ENCODE results near the gene TMEM205.
"Not testable (repeated sequence)": the region's sequence is repeated elsewhere in the genome, so short reads cannot be mapped to it uniquely, and the experiment has no call there.

The TMEM205 gene

DNA sequence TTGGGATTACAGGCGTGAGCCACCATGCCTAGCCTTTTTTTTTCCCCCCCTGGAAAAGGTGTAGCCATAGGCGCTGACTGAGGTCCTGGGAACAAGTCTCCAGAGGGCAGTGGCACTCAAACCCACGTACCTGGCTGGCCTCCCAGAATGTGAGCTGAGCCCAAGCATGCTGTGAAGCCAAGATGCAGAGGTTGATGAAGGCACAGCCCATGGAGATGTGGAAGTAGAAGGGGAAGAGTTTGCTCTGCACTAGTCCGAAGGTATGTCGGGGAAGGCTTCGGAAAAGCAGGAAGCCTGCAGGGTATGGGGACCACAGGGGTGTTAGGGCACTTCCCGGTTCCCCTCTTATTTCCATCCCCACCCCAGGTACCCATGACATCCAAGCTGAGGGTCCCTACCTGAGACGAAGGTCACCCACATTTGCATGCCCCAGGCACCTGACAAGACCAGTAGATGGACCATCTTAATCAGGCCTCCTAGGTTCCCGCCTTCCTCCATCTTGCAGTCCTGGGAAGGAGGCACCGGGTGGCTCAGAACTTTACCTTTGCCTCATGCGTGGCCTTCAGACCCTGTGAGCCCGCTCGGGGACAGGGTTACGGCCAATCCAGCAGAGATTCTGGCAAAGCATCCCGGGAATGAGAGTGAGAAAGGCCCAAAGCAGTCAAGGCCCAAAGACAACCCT lies 805 bp downstream of the TMEM205 start:
- no peak overlapping the region for H3K27ac ChIP-seq (ENCODE audit: low read depth, low read length)
- no peak for TF ChIP-seq EZH2phosphoT487 (conservative IDR thresholded peaks at IDR 0.05; ENCODE audit: low read length)
- no peak overlapping the region for H2AFZ ChIP-seq (ENCODE audit: low read depth, low read length, severe bottlenecking)

DNA sequence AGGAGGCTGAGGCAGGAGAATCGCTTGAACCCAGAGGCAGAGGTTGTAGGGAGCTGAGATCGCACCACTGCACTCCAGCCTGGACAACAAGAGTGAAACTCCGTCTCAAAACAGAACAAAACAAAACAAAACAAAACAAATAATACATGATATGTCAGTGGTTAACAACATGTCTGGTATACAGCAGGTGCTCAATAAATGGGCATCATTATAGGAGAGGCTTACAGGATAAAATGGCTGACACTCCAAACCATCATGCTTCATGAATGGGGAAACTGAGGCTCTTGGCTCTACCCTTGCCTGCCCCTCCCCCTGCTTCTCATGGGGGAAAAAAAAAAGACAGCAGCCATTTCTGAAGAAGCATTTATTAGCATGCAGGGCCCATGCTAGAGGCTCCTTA lies 3.6 kb downstream of the TMEM205 start:
- Histone ChIP-seq H3K9ac (ENCODE audit: low read length) (no peak overlapping the region), H3K79me2 (ENCODE audit: insufficient read depth, low read length) (no peaks in the 10 kb centered on the region), H2AFZ (ENCODE audit: low read depth, low read length, severe bottlenecking) (no peak overlapping the region), H4K20me1 (ENCODE audit: low read depth, low read length) (no peaks in the 10 kb centered on the region), H3F3A (ENCODE audit: insufficient read depth) (peaks cover 5% of the 10 kb centered on the region; the same call in 1 of the 2 replicates), H3K9me2 (replicated peaks; ENCODE audit: insufficient read depth, low read length) (no peaks in the 10 kb centered on the region), H3K4me2 (ENCODE audit: low read depth, low read length, poor library complexity, severe bottlenecking) (no peak overlapping the region), H3K27ac (ENCODE audit: low read depth, low read length) (no peak overlapping the region), H3K9me3 (ENCODE audit: insufficient read depth, low read length) (no peaks in the 10 kb centered on the region), H3K36me3 (ENCODE audit: low read length) (no peaks in the 10 kb centered on the region), H3K4me3 (ENCODE audit: insufficient read depth, low read length, poor library complexity, severe bottlenecking) (no peak overlapping the region), H3K27me3 (ENCODE audit: low read length) (no peaks in the 10 kb centered on the region)
- TF ChIP-seq EZH2phosphoT487 (conservative IDR thresholded peaks at IDR 0.05; ENCODE audit: low read length), result no peak
- TF ChIP-seq, protein P1, sequence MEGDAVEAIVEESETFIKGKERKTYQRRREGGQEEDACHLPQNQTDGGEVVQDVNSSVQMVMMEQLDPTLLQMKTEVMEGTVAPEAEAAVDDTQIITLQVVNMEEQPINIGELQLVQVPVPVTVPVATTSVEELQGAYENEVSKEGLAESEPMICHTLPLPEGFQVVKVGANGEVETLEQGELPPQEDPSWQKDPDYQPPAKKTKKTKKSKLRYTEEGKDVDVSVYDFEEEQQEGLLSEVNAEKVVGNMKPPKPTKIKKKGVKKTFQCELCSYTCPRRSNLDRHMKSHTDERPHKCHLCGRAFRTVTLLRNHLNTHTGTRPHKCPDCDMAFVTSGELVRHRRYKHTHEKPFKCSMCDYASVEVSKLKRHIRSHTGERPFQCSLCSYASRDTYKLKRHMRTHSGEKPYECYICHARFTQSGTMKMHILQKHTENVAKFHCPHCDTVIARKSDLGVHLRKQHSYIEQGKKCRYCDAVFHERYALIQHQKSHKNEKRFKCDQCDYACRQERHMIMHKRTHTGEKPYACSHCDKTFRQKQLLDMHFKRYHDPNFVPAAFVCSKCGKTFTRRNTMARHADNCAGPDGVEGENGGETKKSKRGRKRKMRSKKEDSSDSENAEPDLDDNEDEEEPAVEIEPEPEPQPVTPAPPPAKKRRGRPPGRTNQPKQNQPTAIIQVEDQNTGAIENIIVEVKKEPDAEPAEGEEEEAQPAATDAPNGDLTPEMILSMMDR (IDR thresholded peaks at IDR 0.05; ENCODE audit: insufficient read depth, low read length, poor library complexity, severe bottlenecking), result no peak

More for the DNA sequence above, 805 bp downstream of the TMEM205 start:
- no peaks in the 10 kb centered on the region for H3K27me3 ChIP-seq (ENCODE audit: low read length)
- no peaks in the 10 kb centered on the region for H3K36me3 ChIP-seq (ENCODE audit: low read length)
- no peaks in the 10 kb centered on the region for H4K20me1 ChIP-seq (ENCODE audit: low read depth, low read length)
- H3K79me2 ChIP-seq (ENCODE audit: insufficient read depth, low read length), result no peaks in the 10 kb centered on the region
- H3F3A ChIP-seq (ENCODE audit: insufficient read depth), result peaks cover 5% of the 10 kb centered on the region; the same call in 1 of the 2 replicates
- H3K9me2 ChIP-seq (replicated peaks; ENCODE audit: insufficient read depth, low read length), result no peaks in the 10 kb centered on the region
- no peaks in the 10 kb centered on the region; the same call in 1 of the 2 replicates for H3K9me3 ChIP-seq (ENCODE audit: insufficient read depth, low read length)
- peak overlapping the region; percentile 96 for H3K4me3 ChIP-seq (ENCODE audit: insufficient read depth, low read length, poor library complexity, severe bottlenecking)
- H3K4me2 ChIP-seq (ENCODE audit: low read depth, low read length, poor library complexity, severe bottlenecking), result peak overlapping the region; percentile 70
- H3K9ac ChIP-seq (ENCODE audit: low read length), result peak overlapping the region; percentile 82

DNA sequence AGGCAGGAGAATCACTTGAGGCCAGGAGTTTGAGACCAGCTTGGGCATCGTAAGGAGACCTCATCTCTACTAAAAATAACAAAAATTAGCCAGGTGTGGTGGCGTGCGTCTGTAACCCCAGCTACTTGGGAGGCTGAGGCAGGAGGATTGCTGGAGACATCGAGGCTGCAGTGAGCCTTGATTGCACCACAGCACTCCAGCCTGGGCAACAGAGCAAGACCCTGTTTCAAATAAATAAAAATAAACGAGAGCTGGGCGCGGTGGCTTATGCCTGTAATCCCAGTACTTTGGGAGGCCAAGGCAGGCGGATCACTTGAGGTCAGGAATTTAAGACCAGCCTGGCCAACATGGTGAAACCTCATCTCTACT lies 6.0 kb downstream of the TMEM205 start:
- H3K27ac ChIP-seq (ENCODE audit: low read depth, low read length), result not testable (repeated sequence)

DNA sequence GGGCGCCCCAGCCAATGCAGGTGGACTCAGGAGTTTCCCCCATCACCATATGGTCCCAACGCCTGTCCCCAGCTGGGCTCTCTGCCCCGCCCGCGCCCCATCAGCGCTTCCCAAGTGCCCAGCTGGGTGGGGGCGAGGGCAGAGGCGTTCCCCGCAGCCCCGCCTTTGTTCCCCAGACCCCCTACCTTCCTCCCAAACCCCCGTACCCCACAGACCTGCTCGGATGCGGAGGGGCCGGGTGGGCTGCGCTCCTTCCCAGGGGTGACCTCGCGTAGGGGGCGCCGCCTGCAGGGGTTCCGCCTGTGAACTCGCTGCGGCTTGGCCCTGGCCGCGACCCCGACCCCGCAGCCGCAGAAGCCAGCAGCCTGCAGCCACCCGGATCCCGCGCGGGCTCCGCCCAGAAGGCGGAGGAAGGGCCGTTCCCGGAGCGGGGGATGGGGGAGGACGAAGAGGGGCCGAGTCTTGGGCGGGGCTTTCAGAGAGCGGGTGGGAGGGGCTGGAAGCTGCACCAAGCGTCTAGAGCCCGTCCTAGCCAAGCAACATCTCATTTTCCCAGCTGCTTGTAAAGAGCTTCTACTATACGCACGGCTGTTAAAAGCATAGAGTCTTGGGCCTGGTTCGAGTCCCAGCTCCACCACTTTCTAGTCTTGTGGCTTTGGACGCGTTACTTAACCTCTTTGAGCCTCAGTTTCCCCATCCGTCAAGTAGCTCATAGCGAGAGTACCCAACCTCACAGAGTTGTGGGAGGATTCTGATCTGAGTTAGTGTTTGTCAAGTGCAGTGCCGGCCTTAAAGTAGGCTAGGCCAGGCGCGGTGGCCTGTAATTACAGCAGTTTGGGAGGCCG lies 6.6 kb downstream of the TMEM205 start, which contains the start of gene RAB3D:
RAB3D (minus strand) TSS at position 404 of the 845 bp plus-strand sequence. CDS start 2,258 bp downstream, outside the sequence.
- Histone ChIP-seq H3F3A (ENCODE audit: insufficient read depth) (peaks cover 4% of the 10 kb centered on the region; the same call in 1 of the 2 replicates), H3K36me3 (ENCODE audit: low read length) (no peaks in the 10 kb centered on the region), H3K9ac (ENCODE audit: low read length) (peak within 1 kb of the TSS; percentile 50), H4K20me1 (ENCODE audit: low read depth, low read length) (no peaks in the 10 kb centered on the region), H3K4me3 (ENCODE audit: insufficient read depth, low read length, poor library complexity, severe bottlenecking) (peak within 1 kb of the TSS; percentile 32), H3K79me2 (ENCODE audit: insufficient read depth, low read length) (no peaks in the 10 kb centered on the region), H2AFZ (ENCODE audit: low read depth, low read length, severe bottlenecking) (peak within 1 kb of the TSS; percentile 56), H3K27ac (ENCODE audit: low read depth, low read length) (no peak within 1 kb of the TSS), H3K9me3 (ENCODE audit: insufficient read depth, low read length) (no peaks in the 10 kb centered on the region), H3K9me2 (replicated peaks; ENCODE audit: insufficient read depth, low read length) (no peaks in the 10 kb centered on the region), H3K27me3 (ENCODE audit: low read length) (no peaks in the 10 kb centered on the region), H3K4me2 (ENCODE audit: low read depth, low read length, poor library complexity, severe bottlenecking) (peak within 1 kb of the TSS; percentile 56)
- TF ChIP-seq EZH2phosphoT487 (conservative IDR thresholded peaks at IDR 0.05; ENCODE audit: low read length), result no peak

More for the DNA sequence above, 6.0 kb downstream of the TMEM205 start:
- H3K9ac ChIP-seq (ENCODE audit: low read length), result peak overlapping the region; percentile 50; the same call in 1 of the 2 replicates
- H3K36me3 ChIP-seq (ENCODE audit: low read length); H3K9me2 ChIP-seq (replicated peaks; ENCODE audit: insufficient read depth, low read length); H3K9me3 ChIP-seq (ENCODE audit: insufficient read depth, low read length); H4K20me1 ChIP-seq (ENCODE audit: low read depth, low read length); H3K27me3 ChIP-seq (ENCODE audit: low read length); H3F3A ChIP-seq (ENCODE audit: insufficient read depth); H3K79me2 ChIP-seq (ENCODE audit: insufficient read depth, low read length): not testable (repeated sequence)
- peak overlapping the region; percentile 56 for H2AFZ ChIP-seq (ENCODE audit: low read depth, low read length, severe bottlenecking)
- H3K4me2 ChIP-seq (ENCODE audit: low read depth, low read length, poor library complexity, severe bottlenecking), result peak overlapping the region; percentile 56
- H3K4me3 ChIP-seq (ENCODE audit: insufficient read depth, low read length, poor library complexity, severe bottlenecking), result peak overlapping the region; percentile 32

All from SU-DHL-6 (cell line).